GM19023 (cell line): ENCODE data around the gene SNRNP35.
"Not testable (repeated sequence)": the region's sequence is repeated elsewhere in the genome, so short reads cannot be mapped to it uniquely, and the experiment has no call there.

ENCODE experiments used
- ATAC-seq: cut with Tn5 transposase; IDR thresholded peaks from one replicate; pipeline ENCODE4 v1.9.1; 2021; ENCODE audit warnings: mild to moderate bottlenecking, moderate library complexity; ENCODE audit not compliant: unreplicated experiment

The SNRNP35 gene

GRCh38 chr12:123446333-123446713 is 11.6 kb upstream of the SNRNP35 start:
- no peak for ATAC-seq

- no peak for ATAC-seq
These were observed 8.6 kb upstream of the SNRNP35 start for GRCh38 chr12:123449249-123449733.

GRCh38 chr12:123449856-123450255 is 8.1 kb upstream of the SNRNP35 start:
- no peak for ATAC-seq

GRCh38 chr12:123450636-123451035 is 7.3 kb upstream of the SNRNP35 start:
- ATAC-seq, result no peak

- ATAC-seq, result not testable (repeated sequence)
These were observed 5.7 kb upstream of the SNRNP35 start for GRCh38 chr12:123452276-123452550.

GRCh38 chr12:123453165-123453564 is 4.8 kb upstream of the SNRNP35 start:
- ATAC-seq, result no peak

- ATAC-seq, result not testable (repeated sequence)
These were observed 5.2 kb downstream of the SNRNP35 start for GRCh38 chr12:123463174-123463573.

GRCh38 chr12:123465084-123465483 is 7.1 kb downstream of the SNRNP35 start:
- no peak for ATAC-seq

GRCh38 chr12:123468786-123469185 is 10.8 kb downstream of the SNRNP35 start:
- ATAC-seq, result peak; percentile 62

- no peak for ATAC-seq
These were observed 12.0 kb downstream of the SNRNP35 start for GRCh38 chr12:123469978-123470377.

- no peak for ATAC-seq
These were observed 13.6 kb downstream of the SNRNP35 start for GRCh38 chr12:123471374-123472068.

GRCh38 chr12:123472438-123472849 is 14.5 kb downstream of the SNRNP35 start:
- no peak for ATAC-seq

GRCh38 chr12:123474485-123475245 is 16.7 kb downstream of the SNRNP35 start:
- ATAC-seq, result no peak

- ATAC-seq, result no peak
These were observed 17.3 kb downstream of the SNRNP35 start for GRCh38 chr12:123475246-123475703.

- ATAC-seq, result no peak
These were observed 20.1 kb downstream of the SNRNP35 start for GRCh38 chr12:123478069-123478468.

GRCh38 chr12:123478762-123479161 is 20.8 kb downstream of the SNRNP35 start:
- no peak for ATAC-seq

- ATAC-seq, result no peak
These were observed 21.7 kb downstream of the SNRNP35 start for GRCh38 chr12:123479442-123480180.

GRCh38 chr12:123481251-123481650 is 23.3 kb downstream of the SNRNP35 start:
- ATAC-seq, result not testable (repeated sequence)

GRCh38 chr12:123482876-123483275 is 24.9 kb downstream of the SNRNP35 start:
- no peak for ATAC-seq

- ATAC-seq, result no peak
These were observed 25.8 kb downstream of the SNRNP35 start for GRCh38 chr12:123483602-123484248.

- ATAC-seq, result no peak
These were observed 27.8 kb downstream of the SNRNP35 start for GRCh38 chr12:123485756-123486155.
